ENCODE results near the gene RNU2-1.

RNU2-1 gene

DNA sequence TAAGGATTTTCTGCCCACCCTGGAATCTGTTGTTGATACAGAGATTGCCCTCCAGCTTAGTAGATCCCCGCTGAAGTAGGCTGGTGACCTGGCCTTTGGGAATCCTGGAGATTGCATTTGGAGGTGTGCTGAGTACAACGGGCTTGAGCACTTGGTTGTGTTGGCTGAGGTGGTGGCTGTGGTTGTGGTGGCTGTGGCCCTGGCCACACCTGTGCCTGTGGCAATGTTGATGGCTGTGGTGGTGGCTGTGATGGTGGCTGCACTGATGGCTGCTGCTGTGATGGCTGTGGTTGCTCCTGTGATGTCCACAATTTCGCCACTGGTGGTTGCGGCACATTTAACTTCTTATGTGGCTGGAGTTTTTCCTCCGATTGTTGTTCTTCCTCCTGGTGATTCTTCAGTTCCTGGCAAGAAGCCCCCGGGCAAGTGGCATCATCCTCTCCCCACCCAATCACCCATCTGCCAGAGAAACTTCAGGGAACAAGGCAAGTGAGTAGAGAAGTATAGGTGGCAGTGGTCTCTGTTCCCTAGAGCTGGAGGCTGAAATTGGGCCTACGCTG lies 9.6 kb downstream of the RNU2-1 start:
- H3K4me3 ChIP-seq (ENCODE audit: low read length): no peak overlapping the region
- no peaks in the 10 kb centered on the region for H3K9me3 ChIP-seq (ENCODE audit: low read length)
- H3K4me1 ChIP-seq (ENCODE audit: insufficient read depth, low read length): no peaks in the 10 kb centered on the region
- H3K27me3 ChIP-seq (ENCODE audit: insufficient read depth, low read length): no peaks in the 10 kb centered on the region
- H3K36me3 ChIP-seq (ENCODE audit: insufficient read depth, low read length): no peaks in the 10 kb centered on the region
- H2AFZ ChIP-seq (ENCODE audit: low read depth, low read length): no peak overlapping the region

DNA sequence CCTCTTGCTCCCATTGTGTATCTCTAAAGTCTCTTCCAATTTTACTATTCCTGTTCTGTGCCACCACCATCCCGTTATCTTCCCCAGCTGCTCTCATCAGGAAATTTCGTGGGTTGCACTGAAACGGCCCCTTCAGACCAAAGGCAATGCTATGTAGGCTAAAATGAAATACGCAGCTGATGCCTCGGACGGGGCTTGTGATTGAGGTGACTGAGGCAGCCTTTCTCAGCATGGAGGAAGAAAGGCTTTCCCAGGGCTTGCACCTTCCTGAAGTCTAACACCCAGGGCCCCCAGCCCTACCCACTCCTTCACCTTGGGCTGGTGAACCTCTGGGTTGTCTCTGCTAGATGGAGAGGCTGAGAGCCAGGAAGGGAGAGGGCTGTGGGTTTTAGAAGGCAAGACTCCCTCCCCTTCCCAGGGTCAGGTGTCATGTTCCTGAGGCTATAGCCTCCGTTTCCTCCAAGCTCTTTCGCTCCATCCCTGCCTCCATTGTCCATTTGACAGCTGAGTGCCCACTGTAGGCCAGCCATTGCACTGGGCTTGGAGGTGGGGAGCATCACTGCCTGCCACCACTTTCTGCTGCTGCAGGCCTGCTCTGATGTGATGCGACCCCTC lies 13.2 kb downstream of the RNU2-1 start:
- Histone ChIP-seq H3K9me3 (ENCODE audit: low read length) (no peaks in the 10 kb centered on the region), H3K36me3 (ENCODE audit: insufficient read depth, low read length) (no peaks in the 10 kb centered on the region), H3K27me3 (ENCODE audit: insufficient read depth, low read length) (no peaks in the 10 kb centered on the region), H3K4me1 (ENCODE audit: insufficient read depth, low read length) (no peaks in the 10 kb centered on the region), H2AFZ (ENCODE audit: low read depth, low read length) (no peak overlapping the region), H3K4me3 (ENCODE audit: low read length) (no peak overlapping the region)

DNA sequence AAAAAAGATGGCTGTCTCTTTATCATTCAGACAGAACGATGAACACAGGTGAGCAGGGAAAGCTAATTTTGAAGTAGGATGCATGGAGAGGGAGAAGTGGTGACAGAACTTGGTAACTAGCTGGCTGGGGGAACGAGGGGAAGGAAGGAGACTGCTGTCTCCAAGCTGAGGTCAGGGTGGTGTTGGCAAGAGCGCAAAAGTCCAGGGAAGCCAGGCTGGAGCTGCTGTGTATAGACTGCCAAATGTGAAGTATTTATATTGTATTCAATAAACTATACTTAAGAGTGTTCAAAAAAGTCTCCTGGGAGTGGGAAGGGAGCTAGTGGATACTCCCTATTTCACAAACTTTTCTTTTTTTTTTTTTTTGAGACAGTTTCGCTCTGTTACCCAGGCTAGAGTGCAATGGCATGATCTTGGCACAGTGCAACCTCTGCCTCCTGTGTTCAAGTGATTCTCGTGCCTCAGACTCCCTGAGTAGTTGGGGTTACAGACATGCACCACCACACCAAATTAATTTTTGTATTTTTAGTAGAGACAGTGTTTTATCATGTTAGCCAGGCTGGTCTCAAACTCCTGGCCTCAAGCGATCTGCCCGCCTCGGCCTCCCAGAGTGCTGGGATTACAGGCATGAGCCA lies 13.9 kb downstream of the RNU2-1 start:
- no peak overlapping the region for H2AFZ ChIP-seq (ENCODE audit: low read depth, low read length)
- no peaks in the 10 kb centered on the region for H3K9me3 ChIP-seq (ENCODE audit: low read length)
- H3K4me1 ChIP-seq (ENCODE audit: insufficient read depth, low read length): no peaks in the 10 kb centered on the region
- H3K4me3 ChIP-seq (ENCODE audit: low read length): no peak overlapping the region
- no peaks in the 10 kb centered on the region for H3K27me3 ChIP-seq (ENCODE audit: insufficient read depth, low read length)
- no peaks in the 10 kb centered on the region for H3K36me3 ChIP-seq (ENCODE audit: insufficient read depth, low read length)

DNA sequence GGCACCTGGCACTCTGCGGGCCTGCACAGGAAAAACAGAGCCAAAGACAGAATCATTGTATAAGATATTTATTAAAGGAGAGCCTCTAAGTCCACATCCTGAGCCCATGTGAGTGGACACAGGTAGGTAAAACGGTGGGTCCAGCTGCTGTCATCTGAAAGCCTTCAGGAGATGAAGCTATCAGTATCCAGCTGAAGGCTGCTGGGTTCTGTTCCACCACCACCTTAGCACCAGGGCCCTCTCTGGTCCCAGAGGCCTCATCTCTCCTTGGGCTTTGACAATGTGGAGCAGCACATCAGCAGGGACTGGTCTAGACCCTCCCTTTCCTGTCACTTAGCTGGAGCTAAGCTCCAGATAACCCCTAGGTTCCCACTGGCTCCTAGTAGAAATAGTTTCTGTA lies 14.8 kb downstream of the RNU2-1 start:
- Histone ChIP-seq H3K9me3 (ENCODE audit: low read length) (no peaks in the 10 kb centered on the region), H3K36me3 (ENCODE audit: insufficient read depth, low read length) (no peaks in the 10 kb centered on the region), H2AFZ (ENCODE audit: low read depth, low read length) (no peak overlapping the region), H3K4me3 (ENCODE audit: low read length) (no peak overlapping the region), H3K27me3 (ENCODE audit: insufficient read depth, low read length) (no peaks in the 10 kb centered on the region), H3K4me1 (ENCODE audit: insufficient read depth, low read length) (no peaks in the 10 kb centered on the region)

DNA sequence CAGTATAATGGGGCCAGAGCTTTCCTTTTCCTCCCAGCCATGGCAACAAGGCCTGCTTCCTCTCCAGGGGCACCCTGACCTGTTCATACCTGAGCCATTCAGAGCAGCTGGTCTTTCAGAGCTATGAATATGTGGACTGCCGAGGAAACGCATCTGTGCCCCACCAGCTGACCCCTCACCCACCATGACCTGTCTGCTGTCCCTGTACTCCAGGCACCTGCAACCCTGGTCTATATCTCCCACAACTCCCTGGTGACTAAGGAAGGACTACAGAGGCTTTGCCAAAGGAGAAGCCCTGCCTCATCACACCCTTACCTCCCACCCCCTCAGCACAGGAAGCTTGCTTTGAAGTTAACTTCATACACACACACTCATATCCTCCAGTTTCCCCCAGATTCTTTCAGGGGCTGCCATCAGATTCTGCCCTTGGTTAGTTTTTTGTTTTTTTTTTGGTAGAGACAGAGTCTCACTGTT lies 16.1 kb downstream of the RNU2-1 start:
- H3K27me3 ChIP-seq (ENCODE audit: insufficient read depth, low read length): no peaks in the 10 kb centered on the region
- H3K4me1 ChIP-seq (ENCODE audit: insufficient read depth, low read length): no peaks in the 10 kb centered on the region
- H3K4me3 ChIP-seq (ENCODE audit: low read length): no peak overlapping the region
- H3K36me3 ChIP-seq (ENCODE audit: insufficient read depth, low read length): peaks cover 4% of the 10 kb centered on the region
- H2AFZ ChIP-seq (ENCODE audit: low read depth, low read length): no peak overlapping the region
- no peaks in the 10 kb centered on the region for H3K9me3 ChIP-seq (ENCODE audit: low read length)

DNA sequence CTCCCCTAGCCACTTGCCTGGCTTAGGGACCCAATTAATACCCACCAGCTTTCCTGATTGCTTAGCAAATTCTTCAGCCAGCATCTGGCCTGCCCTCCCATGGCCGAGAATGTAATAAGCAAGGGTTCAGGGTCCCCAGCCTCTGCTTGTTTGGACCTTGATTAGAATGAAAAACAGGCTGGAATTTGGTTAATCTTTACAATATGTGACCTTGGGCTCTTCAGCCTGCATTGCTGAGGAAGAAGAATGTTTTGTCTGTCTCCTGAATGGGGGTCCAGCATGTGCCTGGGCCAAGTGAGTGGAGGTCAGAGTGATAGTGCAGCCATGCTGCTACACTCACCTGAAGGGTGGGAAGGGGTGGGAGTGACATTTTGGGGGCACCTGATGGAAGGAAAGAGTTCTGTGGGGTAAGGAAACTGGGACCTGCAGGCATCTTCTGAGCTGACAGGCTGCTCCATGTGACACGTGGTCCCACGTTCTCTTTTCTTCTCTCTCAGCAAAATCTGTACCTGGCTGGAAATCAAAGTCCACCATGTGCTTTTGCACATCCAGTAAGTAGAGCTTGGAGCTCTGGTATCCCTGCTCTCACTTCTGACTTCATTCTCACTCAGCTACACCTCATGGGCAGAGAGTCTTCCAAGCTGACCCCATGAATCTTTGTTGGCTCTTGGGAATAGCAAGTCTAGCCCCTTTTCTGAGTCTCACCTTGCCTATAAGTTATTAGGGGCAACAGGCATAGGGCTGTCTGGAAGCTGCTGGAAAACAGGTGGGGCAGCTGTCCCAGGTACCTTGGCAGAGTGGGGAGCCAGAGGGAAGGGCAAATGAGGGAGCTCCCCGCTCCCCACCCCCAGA lies 16.8 kb downstream of the RNU2-1 start:
- H3K36me3 ChIP-seq (ENCODE audit: insufficient read depth, low read length): peaks cover 7% of the 10 kb centered on the region
- no peak overlapping the region for H2AFZ ChIP-seq (ENCODE audit: low read depth, low read length)
- H3K4me3 ChIP-seq (ENCODE audit: low read length): no peak overlapping the region
- H3K4me1 ChIP-seq (ENCODE audit: insufficient read depth, low read length): no peaks in the 10 kb centered on the region
- H3K27me3 ChIP-seq (ENCODE audit: insufficient read depth, low read length): no peaks in the 10 kb centered on the region
- H3K9me3 ChIP-seq (ENCODE audit: low read length): no peaks in the 10 kb centered on the region

DNA sequence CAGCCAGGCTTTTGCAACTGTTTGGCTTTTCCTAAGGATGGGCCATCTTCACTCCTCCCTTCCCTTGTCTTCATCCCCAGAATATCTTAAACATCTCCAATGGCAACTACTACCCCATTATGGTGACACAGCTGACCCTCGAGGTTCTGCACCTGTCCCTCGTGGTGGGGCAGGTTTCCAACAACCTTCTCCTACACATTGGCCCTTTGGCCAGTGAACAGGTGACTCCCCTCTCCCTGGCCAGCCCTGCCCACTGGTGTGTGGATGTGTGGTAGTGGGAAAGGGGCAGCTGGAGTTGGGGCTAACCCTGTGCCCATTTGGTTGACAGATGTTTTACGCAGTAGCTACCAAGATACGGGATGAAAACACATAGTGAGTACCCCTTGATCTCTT lies 17.4 kb downstream of the RNU2-1 start:
- Histone ChIP-seq H3K4me1 (ENCODE audit: insufficient read depth, low read length) (no peaks in the 10 kb centered on the region), H3K36me3 (ENCODE audit: insufficient read depth, low read length) (peaks cover 8% of the 10 kb centered on the region), H3K27me3 (ENCODE audit: insufficient read depth, low read length) (no peaks in the 10 kb centered on the region), H3K9me3 (ENCODE audit: low read length) (no peaks in the 10 kb centered on the region), H2AFZ (ENCODE audit: low read depth, low read length) (no peak overlapping the region), H3K4me3 (ENCODE audit: low read length) (no peak overlapping the region)

DNA sequence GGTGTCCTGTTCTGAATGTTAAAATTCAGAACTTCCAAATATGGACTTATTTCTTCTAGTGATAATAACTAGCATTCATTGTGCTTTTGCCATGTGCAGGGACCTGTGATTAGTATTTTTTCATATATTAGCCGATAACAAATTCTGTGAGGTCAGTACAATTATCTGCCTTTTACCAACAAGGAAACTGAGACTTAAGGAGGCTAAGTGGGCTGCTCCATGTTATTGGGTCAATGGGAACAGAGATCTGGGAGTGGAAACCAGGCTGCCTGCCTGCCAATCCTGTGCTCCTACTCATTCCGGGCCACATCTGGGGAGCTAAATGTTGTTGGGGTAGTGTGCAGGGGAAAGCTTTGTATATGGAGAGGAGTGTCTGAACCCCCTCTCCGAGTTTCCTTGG lies 18.4 kb downstream of the RNU2-1 start:
- H2AFZ ChIP-seq (ENCODE audit: low read depth, low read length): no peak overlapping the region
- H3K4me1 ChIP-seq (ENCODE audit: insufficient read depth, low read length): no peaks in the 10 kb centered on the region
- H3K27me3 ChIP-seq (ENCODE audit: insufficient read depth, low read length): no peaks in the 10 kb centered on the region
- no peak overlapping the region for H3K4me3 ChIP-seq (ENCODE audit: low read length)
- H3K36me3 ChIP-seq (ENCODE audit: insufficient read depth, low read length): peaks cover 10% of the 10 kb centered on the region
- no peaks in the 10 kb centered on the region for H3K9me3 ChIP-seq (ENCODE audit: low read length)

DNA sequence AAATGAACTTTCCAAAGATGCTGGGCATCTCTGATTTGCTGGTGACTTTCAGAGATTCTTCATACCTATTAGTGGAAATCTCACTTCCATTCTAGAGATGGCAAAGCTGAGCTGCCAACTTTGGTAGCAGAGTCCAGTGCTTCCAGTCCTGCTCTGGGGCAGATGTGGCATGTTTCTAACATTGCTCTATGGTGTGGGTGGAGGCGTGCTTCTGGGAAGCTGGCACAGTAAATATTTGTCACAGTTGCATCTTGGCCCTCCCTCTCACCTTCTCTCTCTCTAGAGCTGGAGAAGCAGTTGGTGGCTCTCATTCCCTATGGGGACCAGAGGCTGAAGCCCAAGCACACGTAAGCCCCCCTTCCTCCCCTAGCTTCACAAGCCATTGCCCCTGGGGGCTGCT lies 20.2 kb downstream of the RNU2-1 start:
- H3K4me3 ChIP-seq (ENCODE audit: low read length): no peak overlapping the region

DNA sequence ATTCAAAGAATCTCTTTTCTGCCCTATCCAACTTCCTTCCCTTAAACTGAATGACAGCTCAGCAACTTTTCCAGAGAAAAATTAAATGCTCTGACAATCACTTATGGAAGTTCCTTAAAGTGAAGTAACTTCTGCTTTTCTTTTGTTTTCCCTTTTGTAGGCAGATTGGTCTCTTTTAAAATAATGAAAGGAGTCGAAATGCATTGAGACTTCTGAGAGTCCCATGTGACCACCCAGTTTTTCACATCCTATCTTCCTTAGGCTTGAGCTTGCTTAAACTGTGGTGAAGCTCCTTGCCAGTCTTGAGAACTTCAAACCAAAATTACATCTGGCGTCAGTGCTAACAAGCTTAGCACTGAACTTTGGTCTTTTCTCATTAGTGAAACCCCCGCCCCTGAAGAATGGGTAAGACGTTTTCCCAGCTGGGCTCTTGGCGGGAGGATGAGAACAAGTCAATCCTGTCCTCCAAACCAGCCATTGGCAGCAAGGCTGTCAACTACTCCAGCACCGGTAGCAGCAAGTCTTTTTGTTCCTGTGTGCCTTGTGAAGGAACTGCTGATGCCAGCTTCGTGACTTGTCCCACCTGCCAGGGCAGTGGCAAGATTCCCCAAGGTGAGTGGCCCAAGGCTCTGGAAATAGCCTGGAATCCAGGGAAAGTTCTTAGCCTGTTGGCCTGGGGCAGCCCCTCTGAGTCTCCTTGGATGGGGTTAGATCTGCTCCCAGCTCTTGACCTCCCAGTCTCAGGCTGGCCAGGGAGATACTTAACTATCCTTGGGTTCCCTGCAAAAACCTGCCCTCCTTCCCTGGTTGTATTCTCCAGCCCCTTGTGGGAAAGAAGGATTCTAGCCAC lies 20.9 kb downstream of the RNU2-1 start:
- no peaks in the 10 kb centered on the region for H3K4me1 ChIP-seq (ENCODE audit: insufficient read depth, low read length)
- H3K4me3 ChIP-seq (ENCODE audit: low read length): no peak overlapping the region
- no peaks in the 10 kb centered on the region for H3K9me3 ChIP-seq (ENCODE audit: low read length)
- no peak overlapping the region for H2AFZ ChIP-seq (ENCODE audit: low read depth, low read length)
- no peaks in the 10 kb centered on the region for H3K27me3 ChIP-seq (ENCODE audit: insufficient read depth, low read length)
- H3K36me3 ChIP-seq (ENCODE audit: insufficient read depth, low read length): peaks cover 22% of the 10 kb centered on the region

More for the DNA sequence above, 20.2 kb downstream of the RNU2-1 start:
- peaks cover 22% of the 10 kb centered on the region for H3K36me3 ChIP-seq (ENCODE audit: insufficient read depth, low read length)
- H3K27me3 ChIP-seq (ENCODE audit: insufficient read depth, low read length): no peaks in the 10 kb centered on the region
- no peaks in the 10 kb centered on the region for H3K4me1 ChIP-seq (ENCODE audit: insufficient read depth, low read length)
- no peaks in the 10 kb centered on the region for H3K9me3 ChIP-seq (ENCODE audit: low read length)
- no peak overlapping the region for H2AFZ ChIP-seq (ENCODE audit: low read depth, low read length)

DNA sequence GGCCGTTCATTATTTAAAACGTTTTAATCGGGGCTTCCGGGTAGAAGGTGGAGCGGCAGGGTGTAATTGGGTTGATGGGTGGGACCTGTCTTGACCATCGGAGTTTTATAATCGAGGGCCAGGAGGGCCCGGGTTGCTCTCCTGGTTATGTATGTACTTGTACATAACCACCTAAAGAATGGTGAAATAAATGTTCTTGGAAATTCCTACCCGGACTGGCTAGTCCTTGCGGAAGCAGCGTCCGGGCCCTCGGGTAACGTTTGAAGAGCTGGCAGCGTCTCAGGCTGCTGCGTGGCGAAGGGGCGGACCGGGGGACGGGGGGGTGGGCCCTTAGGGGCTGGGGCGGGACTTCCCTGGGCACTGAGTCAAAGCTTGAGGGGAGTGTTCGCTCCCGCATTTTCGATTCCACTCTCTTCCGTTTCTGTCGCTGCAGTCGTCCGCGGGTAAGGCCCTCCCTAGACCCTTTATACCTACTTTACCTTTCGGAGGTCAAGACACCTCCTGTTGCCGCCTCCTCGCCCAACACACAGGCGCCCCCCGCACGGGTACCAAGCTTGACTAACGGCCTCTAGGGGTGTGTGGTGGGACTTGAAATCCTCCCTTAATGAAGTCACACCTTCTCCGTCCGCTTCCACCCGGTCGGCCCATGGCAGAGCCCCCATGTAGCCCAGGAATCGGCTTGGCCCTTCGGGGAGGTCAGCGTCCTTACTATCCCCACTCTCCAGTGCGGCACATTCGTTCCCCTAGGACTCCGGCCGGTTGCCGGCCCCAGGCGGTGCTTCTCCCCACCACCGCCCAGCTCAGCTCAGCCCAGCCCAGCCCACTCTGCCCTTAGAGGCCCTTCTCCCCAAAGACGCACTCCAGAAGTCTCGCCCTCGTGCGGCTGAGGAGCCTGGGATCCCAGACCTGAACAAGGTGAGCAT lies 22.0 kb downstream of the RNU2-1 start, which contains the start of gene TMEM106A:
Gene TMEM106A (plus strand): TSS at position 396 of the 923 bp plus-strand sequence. CDS start 1,167 bp downstream, outside the sequence.
- Histone ChIP-seq H3K36me3 (ENCODE audit: insufficient read depth, low read length) (peaks cover 29% of the 10 kb centered on the region), H3K27me3 (ENCODE audit: insufficient read depth, low read length) (no peaks in the 10 kb centered on the region), H2AFZ (ENCODE audit: low read depth, low read length) (no peak within 1 kb of the TSS), H3K4me3 (ENCODE audit: low read length) (no peak within 1 kb of the TSS), H3K9me3 (ENCODE audit: low read length) (no peaks in the 10 kb centered on the region), H3K4me1 (ENCODE audit: insufficient read depth, low read length) (no peaks in the 10 kb centered on the region)

DNA sequence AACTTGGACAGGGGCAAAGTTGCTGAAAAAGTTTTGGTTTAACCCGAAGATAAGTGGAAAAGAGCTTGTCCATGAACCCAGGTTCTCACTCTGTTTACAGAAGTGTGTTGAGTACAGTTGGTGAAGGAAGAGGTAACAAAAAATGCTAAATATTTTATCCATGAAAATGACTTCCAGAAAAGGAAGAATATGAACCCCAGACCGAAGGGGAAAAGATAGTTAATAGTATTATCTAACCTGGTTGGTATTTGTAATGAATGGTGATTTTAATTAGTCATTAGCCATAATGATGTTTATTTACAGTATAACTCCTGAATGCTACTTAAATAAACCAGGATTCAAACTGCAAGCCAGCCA lies 22.7 kb downstream of the RNU2-1 start:
- H3K4me3 ChIP-seq (ENCODE audit: low read length): no peak overlapping the region
- H3K9me3 ChIP-seq (ENCODE audit: low read length): no peaks in the 10 kb centered on the region

More for the DNA sequence above, 22.7 kb downstream of the RNU2-1 start:
- peaks cover 29% of the 10 kb centered on the region for H3K36me3 ChIP-seq (ENCODE audit: insufficient read depth, low read length)
- H3K27me3 ChIP-seq (ENCODE audit: insufficient read depth, low read length): no peaks in the 10 kb centered on the region
- no peak overlapping the region for H2AFZ ChIP-seq (ENCODE audit: low read depth, low read length)
- no peaks in the 10 kb centered on the region for H3K4me1 ChIP-seq (ENCODE audit: insufficient read depth, low read length)

Measured in neuron (in vitro differentiated cells).